Posterior vena cava (tissue), 2 donors: ENCODE measurements around the gene POSTN. TPM values are rescaled to one million over a fixed set of nuclear protein-coding genes. Genes with fewer than 3 reads are reported as not detected.
"Not testable (repeated sequence)": the region's sequence is repeated elsewhere in the genome, so short reads cannot be mapped to it uniquely, and the experiment has no call there.

ENCODE experiments used
- DNase-seq: peaks from one replicate; pipeline ENCODE4 v3.0.0-alpha.2; 2020; ENCODE audit warnings: low spot score
- intact Hi-C, 2 donors: fragments of 100-400 bp; cut with DNase I; formaldehyde crosslinking; loops; one replicate each; pipeline versions ENCODE4 v1.14.1 to v1.14.2; 2022 to 2023
- total RNA-seq, 2 donors: library from RNA; stranded (reverse); fragmentation: NEBNext Ultra II Directional; extraction: Animal tissue kit (Norgen Biotek cat#: 25700); gene quantifications; one replicate each; pipeline ENCODE4 v1.2.1, GENCODE V29; 2021
- donor health status: DM: yes; HTN: yes; CAD: no.
- donor health status: DM: yes; HTN: yes; CAD: no.

Gene POSTN
- total RNA-seq, 2 donors from 2014 or later, result 27.8 to 110 TPM

DNA sequence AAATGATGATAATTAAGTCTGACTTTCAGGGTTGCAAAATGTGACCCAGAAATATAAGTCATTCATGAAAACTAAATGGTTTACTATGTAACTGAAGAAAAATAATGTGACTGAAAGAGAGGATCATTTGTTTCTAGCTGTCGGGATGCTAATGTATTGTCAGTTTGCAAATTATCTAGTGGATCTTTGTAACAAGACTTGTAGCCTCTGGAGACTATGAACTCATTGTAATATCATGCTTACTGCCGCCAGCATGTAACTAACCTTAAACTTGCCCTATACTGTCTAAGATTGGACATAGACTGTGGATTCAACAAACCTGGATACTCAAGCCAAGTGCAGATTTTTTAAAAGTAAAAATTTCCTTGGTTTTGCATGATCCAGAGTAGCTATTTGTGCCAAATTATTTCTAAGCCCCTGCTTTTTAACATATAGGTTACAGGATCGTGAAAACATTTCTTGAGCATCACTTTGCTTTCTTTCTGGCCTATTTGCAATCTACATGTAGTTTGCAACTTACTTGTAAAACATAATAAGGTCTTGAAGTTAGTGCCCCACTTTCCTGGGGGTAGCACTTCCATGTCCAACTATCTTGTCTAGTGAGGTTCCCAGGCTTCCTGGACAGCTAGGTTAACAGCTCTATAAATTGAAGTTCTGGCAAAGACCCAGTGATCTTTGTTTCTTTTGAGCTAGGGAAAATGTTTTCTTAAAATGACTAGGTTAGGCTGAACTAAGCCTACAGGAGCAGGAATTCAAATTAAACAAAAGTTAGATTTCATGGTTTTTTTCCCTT lies 3.3 kb upstream of the POSTN start:
- intact Hi-C loops, result loop anchor here in 1 of 2 donors (10.0 kb wide), 1 partner anchor 497 kb away; the partner anchor contains the start of gene CSNK1A1L
- no peak for DNase-seq

DNA sequence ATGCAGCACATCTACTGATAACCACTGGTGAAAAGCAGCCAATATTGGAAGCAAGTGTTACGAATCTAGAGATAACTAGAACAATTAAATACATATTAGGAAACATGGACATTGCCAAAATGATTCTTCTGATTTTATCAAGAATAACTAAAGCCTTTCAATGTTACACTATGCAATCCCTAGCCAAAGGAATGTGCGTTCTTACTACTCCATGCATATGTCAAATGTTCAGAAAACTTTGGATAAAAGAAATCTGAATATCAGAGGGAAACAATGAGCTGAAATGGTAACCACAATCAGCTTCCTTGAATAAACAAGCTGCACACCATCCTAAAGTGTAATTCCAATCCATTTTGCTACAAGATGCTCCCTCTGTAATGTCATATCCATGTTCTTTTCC lies 951 bp upstream of the POSTN start:
- no peak for DNase-seq

DNA sequence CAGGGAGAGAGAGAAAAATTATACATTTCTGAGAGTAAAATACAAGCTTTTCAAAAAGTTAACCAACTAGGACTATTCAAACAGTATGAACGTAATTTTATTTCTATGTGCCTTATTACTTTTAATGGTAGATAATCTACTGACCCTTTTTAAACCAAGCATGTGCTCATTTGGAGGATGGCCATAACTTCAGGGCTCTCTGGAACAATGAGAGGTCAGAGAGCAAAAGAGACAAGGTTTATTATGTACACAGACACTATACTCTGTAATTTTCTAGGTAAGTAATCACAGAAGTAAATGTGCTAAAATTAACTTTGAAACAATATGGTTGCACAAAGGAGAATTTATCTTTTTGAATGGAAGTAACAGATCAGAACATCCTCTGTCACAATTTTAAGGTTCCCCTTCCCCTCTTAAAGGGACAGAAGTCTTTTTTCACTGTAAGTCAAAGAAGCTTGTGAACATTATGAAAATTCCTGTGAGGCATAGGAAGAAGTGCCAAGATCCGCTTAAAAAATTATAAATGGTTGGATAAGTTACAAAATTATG lies 1.0 kb downstream of the POSTN start:
- no peak for DNase-seq
- intact Hi-C loops, result no loop called here

More for the DNA sequence above, 951 bp upstream of the POSTN start:
- intact Hi-C loops, result no loop called here

DNA sequence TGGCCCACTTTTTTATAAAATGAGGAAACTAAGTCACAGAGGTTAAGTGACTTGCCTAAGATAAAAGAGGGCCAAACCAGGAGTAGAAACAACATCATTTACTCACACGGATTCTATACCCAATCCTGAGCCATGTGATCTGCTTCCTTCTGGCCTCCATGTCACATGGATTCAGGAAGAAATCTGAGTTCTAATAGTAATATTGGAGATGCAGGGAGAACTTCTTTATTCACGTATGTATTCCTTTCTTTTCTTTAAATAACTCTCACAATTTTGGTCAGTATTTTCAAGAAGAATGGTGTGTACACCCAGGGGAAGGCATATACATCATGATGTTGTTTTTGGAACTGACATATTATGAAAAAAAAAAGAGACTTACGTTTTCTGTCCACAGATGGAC lies 1.8 kb downstream of the POSTN start:
- no peak for DNase-seq
- intact Hi-C loops, result no loop called here

DNA sequence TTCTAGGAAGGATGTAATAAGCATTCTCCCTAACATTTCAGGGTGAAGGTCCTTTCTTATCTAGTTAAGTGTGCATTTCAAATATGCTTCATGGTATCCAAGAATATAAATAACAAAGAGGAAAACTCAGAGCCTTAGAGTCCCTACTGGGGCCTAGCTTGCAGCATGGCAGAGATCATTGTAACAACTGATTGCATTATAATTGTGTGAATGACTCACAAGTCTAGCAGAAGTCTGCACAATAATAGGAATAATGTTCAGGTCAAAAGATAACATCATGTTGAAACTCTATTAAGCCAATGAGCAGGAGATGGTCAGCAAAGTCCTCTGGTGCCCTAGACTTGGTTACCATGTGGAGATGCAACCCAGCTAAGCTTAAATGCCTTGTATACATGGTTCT lies 3.4 kb downstream of the POSTN start:
- no peak for DNase-seq
- intact Hi-C loops, result no loop called here

DNA sequence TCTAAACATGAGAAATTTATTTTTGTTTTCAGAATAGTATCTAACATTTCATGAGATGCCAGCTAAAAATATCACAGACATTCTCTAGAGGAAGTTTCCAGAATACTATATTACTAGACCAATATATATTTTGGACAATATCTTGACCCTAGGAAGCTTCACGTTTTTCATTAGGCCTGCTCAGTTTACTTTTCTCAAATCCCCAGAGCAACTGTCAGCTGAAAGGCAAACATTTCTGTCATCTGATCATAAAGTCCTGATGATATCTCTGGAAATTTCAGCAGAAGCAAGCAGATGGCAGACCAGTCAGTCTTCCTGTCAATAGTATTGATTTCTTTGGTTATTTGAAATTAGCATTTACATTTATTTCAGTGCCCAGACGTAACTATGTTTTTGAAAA lies 4.0 kb downstream of the POSTN start:
- DNase-seq, result no peak
- intact Hi-C loops, result no loop called here

DNA sequence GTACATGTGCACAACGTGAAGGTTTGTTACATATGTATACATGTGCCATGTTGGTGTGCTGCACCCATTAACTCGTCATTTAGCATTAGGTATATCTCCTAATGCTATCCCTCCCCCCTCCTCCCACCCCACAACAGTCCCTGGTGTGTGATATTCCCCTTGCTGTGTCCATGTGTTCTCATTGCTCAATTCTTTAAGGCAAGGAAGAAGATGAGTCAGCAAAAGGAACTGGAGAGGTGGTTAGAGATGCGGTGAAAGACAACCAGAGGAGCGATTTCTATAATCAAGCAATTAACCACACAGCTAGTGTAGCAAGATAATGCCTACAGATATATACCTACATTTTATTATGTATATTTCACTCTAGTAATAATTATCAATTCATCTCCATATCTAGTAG lies 9.2 kb downstream of the POSTN start:
- intact Hi-C loops, DNase-seq: not testable (repeated sequence)

DNA sequence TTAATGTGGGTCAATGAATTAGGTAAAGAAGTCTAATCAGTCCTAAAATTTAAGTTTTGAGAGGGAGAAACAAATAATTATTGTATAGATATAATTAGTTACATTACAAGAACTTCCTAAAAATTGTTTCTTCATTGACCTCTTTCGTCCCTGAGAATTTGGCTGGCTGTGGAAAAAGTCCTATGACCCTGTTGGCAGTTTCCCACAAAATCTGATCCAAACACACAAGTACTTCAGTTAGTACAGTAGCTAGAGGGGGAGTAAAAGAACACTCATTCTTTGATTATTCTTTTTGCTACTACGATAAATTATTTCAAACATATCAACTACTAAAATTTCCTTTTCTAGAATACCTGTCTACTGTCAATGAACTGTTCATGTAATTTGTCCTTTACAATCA lies 11.3 kb downstream of the POSTN start:
- intact Hi-C loops, result no loop called here
- no peak for DNase-seq

DNA sequence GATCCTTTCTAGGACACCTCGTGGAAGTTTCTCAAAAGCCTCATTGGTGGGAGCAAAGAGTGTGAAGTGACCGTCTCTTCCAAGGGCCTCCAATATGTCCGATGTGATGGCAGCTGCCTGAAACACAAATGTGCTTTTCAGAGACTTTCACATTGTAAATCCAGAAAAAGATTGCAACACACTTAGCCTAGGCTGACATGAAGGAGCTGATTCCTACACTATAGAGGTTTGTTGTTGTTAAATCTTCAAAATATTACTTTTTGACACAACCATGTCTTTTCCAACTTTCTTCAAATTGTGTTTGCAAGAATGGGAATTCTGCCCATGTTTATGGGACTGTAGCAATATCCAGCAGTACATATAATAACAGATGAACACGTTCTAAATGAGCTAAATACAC lies 12.4 kb downstream of the POSTN start:
- intact Hi-C loops, result no loop called here
- DNase-seq, result no peak

DNA sequence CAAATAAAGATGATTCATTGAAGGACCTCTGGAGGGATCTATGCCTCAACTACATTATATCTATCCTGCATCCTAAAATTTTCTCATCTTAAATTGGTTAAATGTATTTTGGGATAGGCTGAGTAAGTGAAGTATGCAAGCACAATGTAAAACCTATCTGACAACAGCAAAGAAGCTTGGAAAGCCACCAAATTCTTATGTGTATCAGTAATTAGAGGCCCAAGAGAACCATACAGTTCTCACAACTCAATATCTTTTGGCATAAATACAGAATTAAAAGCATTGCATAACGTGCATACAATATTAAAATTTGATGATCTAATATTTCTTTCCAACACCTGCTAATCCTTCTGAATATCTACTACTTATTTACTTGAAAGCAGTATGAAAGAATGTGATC lies 13.0 kb downstream of the POSTN start:
- no peak for DNase-seq
- intact Hi-C loops, result no loop called here

DNA sequence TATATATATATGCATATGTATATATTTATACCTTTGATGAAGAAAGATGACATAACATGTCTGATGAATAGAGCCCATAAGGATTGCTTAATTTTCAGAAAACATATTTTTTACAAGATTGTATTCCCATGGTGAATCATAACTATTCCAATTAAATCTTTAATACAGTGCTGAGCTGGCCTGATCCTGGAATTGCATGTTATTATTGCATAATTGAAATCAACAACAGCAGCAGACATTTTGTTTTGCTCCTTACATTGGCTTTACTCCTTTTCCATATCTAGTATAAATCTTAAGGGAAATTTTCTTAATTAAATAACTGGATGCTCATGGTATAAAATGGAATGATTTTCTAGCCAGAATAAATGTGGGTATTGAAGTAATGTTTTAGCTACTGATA lies 22.0 kb downstream of the POSTN start:
- intact Hi-C loops, result no loop called here
- no peak for DNase-seq

DNA sequence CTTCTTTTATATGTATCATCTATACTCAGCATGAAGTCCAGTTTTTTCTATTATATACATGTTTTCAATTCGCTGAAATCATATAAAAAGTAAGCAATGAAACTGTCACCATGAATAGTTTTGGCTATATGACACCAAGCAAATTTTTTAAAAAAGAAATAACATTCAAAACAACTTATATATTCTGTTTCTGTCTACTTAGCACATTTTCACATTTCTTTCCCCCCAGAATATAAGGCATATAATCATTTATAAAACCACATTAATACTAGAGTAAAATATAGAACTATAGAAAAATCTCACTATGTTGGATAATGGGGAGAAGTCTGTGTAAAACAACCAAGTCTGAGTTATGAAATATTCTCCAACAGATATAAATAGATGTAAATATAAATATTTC lies 33.1 kb downstream of the POSTN start:
- DNase-seq, result no peak
- intact Hi-C loops, result no loop called here

DNA sequence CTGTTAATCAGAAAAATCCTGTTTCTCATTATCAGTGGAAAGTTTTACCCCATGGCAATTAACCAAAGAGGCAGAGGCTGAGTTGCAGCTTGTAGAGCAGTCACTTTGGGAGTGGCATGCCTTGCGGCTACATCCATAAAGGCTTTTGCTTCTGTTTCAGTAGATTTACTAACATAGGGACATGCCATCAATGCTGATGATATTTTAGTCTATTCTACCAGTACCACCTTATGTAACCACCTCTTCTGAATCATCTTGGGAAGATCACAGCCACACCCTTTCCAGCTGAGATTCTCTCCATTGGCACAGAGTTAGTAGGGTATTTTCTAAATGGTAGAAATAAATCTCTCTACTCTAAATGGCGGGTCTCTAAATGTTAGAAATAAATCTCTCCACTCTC lies 37.5 kb downstream of the POSTN start:
- intact Hi-C loops, result no loop called here
- DNase-seq, result no peak

DNA sequence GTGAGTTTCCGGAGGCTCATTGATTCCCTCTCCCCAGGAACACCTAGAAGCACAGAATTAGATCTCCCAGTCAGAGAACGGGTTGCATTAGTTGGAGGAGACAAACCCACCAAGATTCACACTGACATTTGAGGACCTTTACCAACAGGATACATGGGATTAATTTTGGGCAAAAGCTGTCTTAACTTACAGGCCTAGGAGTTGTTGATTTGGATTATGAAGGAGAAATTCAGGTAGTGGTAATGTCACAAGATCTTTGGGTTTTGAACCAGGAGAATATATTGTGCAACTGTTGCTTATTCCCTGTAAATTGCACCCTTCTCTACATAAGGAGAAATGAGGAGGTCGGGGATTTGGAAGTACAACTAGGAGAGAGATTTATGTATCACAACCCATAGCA lies 38.0 kb downstream of the POSTN start:
- intact Hi-C loops, result no loop called here
- DNase-seq, result no peak

DNA sequence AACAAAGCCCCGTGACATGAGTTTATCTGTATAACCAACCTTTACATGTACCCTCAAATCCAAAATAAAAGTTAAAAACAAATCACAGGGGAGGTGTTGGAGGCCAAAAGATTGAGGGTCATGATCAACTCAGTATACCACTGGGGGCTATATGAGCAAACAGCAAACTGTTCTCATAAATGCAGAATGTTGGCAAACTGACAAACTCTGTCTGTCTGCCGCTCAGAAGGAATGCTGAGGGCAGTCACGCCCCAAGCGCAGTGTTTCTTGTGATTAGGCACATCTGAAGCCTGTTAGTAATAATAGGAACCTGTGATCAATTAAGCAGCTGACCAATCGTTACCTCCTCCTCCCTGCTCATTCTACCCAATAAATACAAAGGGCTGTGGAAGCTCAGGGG lies 39.8 kb downstream of the POSTN start:
- DNase-seq, intact Hi-C loops: not testable (repeated sequence)

DNA sequence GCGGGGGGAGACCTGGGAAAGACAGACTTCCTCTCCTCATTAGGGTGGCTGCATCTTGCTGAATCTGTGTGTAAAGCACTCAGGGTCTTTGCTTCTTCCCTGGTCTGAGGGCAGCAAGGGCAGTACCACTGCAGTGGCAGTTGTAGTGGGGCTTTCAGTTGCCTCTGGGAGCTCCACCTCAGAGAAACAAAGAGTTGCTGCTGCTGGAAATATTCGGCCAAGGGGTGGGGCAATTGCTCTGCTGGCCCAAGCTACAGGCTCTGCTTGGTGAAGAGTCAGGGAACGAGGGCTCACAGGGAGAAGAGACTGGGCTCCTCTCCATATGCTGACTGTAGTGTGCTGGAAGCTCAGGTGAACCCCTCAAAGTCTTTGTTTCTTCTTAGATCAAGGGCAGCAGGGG lies 52.5 kb downstream of the POSTN start:
- DNase-seq, result no peak
- intact Hi-C loops, result no loop called here

DNA sequence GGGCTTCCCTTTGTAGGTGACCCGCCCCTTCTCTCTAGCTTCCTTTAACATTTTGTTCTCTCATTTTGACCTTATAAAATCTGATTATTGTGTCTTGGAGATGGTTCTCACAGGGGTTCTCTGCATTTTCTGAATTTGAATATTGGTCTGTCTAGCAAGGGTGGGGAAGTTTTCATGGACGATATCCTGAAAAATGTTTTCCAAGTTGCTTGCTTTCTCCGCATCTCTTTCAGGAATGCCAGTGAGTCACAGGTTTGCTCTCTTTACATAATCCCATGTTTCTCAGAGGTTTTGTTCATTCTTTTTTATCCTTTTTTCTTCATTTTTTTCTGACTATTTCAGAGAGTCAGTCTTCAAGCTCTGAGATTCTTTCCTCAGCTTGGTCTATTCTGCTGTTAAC lies 53.6 kb downstream of the POSTN start:
- intact Hi-C loops, result no loop called here
- no peak for DNase-seq

DNA sequence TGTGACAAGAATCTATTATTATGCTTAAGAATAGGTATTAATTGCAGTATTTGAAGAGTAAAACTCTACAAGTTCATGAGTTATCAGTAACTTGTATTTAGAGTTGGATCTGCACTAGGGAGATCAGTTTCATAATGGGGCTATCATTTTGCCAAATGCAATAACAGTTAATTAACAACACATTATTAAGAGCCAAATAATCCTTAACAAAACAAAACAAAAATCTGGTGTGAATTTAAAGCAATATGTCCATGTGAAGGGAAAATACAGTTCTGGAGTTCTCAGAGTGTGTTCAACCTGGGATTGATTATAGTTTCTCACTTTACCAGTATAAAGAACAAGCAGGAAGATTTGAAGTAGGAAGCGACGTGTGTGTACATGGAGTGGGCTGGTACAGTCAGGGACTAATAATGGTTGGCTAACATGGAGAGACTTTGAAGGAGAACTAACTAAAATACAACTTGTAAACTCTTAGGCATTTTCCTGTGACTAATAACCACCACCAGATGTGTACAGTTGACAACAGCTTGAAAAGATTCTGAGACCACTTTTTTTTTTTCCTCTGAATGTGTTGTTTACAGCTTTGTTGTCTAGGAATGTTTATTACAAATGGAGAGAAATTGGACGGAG lies 58.5 kb downstream of the POSTN start:
- intact Hi-C loops, result no loop called here
- DNase-seq, result no peak

DNA sequence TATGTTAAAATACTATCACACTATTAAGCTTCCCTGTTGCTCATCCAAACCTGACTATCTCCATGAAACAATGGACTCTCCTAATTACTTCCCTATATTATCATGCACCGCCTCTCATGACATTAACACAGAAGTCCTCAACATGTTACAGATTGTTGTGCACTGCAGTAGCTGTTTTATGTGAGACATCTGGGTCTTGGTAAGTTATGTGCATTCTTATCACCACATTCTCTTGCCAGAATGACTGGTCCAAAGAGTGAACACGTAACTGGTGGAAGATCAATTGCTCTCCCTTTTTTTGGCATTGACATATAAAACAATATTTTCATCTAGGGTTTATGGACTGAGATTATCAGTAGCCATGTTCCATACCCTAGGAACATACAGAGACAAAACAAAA lies 59.4 kb downstream of the POSTN start:
- DNase-seq, result no peak
- intact Hi-C loops, result no loop called here

DNA sequence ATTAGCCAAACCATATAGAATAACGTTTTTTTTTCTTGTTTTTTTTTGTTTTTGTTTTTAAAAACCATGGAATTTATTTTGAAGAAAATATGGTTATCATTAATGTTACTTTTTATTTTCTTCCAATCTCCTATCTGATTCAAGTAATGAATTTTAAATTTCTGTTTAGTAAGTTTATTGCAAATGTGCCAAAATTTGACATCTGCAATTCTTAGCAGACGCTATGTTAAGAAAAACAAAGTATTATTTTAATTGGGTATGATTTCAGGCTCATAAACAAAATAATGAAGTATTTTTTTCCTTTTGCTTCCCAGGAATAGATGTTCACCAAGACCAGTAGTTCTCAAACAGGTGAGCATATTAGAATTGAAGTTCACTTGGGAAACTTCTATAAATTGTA lies 63.1 kb downstream of the POSTN start:
- no peak for DNase-seq
- intact Hi-C loops, result no loop called here

DNA sequence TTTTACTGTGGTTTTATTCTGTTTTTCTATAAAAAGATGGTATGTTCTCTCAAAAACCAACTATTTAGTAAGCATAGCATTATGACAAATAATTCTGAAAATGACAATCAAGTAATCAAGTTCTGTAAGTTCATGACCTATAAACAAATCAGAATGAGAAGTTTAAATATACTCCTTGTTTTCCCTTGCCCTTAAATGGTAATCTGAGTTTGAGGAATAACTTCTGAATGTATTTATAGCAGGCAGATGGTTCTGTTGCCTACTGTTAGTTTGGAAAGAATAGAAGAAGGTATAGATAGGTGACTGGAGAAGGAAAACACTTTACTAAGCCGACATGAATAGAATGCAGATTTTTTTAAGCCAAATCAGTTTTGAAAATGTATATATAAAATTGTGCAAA lies 63.9 kb downstream of the POSTN start:
- intact Hi-C loops, result no loop called here
- no peak for DNase-seq
